Adrenal gland (tissue), 5 donors: ENCODE results near the gene BPIFB2.

Experiments used
- POLR2A ChIP-seq, 2 donors: fragments of 450-650 bp; IDR thresholded peaks; one replicate each; pipeline ENCODE4 v1.6.1; 2017; ENCODE audit warnings: antibody characterized with exemption in 2 of 2, mild to moderate bottlenecking in 2 of 2, moderate library complexity in 1 of 2
- TF ChIP-seq, protein P1 (sequence below), 6 experiments: fragments of 450-650 bp in 4 of 6; fragments of 200-600 bp in 2 of 6; sonication (generic) in 1 of 6; IDR thresholded peaks; 1 replicate in 5 of 6; 2 replicates in 1 of 6; pipeline versions ENCODE4 v1.5.1 to v1.8.0; 2016 to 2021; ENCODE audit warnings: antibody characterized with exemption in 6 of 6, mild to moderate bottlenecking in 2 of 6, moderate library complexity in 1 of 6
- donor health status: DM: no; HTN: no; CAD: no.

DNA sequence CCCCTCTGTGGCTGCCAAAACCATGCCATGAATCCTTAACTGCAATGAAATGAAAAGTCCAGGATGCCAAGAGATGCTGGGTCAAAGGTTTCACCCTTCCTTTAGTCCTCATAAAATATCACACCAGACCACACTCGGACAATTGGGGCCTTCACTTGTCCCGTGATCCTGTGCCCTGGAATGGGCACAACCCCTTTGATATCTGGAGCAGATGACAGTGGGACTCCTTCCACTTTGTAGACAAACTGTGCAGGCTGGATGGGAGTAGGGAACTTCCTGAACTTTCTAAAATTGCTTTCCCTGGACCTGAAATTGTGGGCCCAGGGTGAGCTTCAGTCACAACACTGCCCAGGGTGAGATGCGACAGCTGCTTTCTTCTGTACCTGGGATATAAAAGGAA lies 14.4 kb downstream of the BPIFB2 start:
- no peak for TF ChIP-seq POLR2A (IDR thresholded peaks at IDR 0.05)
- TF ChIP-seq, protein P1, sequence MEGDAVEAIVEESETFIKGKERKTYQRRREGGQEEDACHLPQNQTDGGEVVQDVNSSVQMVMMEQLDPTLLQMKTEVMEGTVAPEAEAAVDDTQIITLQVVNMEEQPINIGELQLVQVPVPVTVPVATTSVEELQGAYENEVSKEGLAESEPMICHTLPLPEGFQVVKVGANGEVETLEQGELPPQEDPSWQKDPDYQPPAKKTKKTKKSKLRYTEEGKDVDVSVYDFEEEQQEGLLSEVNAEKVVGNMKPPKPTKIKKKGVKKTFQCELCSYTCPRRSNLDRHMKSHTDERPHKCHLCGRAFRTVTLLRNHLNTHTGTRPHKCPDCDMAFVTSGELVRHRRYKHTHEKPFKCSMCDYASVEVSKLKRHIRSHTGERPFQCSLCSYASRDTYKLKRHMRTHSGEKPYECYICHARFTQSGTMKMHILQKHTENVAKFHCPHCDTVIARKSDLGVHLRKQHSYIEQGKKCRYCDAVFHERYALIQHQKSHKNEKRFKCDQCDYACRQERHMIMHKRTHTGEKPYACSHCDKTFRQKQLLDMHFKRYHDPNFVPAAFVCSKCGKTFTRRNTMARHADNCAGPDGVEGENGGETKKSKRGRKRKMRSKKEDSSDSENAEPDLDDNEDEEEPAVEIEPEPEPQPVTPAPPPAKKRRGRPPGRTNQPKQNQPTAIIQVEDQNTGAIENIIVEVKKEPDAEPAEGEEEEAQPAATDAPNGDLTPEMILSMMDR (IDR thresholded peaks at IDR 0.05), result no peak
